PC-3 (cell line): ENCODE measurements around the gene MAPK8IP1.

Experiments used
- CTCF ChIP-seq: fragments of 300-600 bp; sonication (generic); conservative IDR thresholded peaks from 2 replicates; pipeline ENCODE4 v1.5.1; 2017; ENCODE audit warnings: antibody characterized with exemption, low read depth, mild to moderate bottlenecking, low read length
- EZH2 ChIP-seq: fragments of 300-600 bp; sonication (generic); IDR thresholded peaks from one replicate; pipeline ENCODE4 v1.6.1; 2017; ENCODE audit warnings: antibody characterized with exemption, mild to moderate bottlenecking, low read length; ENCODE audit not compliant: unreplicated experiment
- EZH2phosphoT487 ChIP-seq: fragments of 300-600 bp; sonication (generic); IDR thresholded peaks from 2 replicates; pipeline ENCODE4 v1.6.1; 2018; ENCODE audit warnings: mild to moderate bottlenecking, antibody characterized with exemption, low read length, borderline replicate concordance

- TF ChIP-seq CTCF: no peak
- no peak for TF ChIP-seq EZH2
- TF ChIP-seq EZH2phosphoT487: no peak
Measured at GRCh38 chr11:45922425-45923082, 37.1 kb downstream of the MAPK8IP1 start, which contains the start of gene LARGE2.
